ENCODE measurements around the gene GABRB2. TPM values are rescaled to one million over a fixed set of nuclear protein-coding genes. Genes with fewer than 3 reads are reported as not detected.

Gene GABRB2
- total RNA-seq (not detected), polyA plus RNA-seq (not detected)

DNA sequence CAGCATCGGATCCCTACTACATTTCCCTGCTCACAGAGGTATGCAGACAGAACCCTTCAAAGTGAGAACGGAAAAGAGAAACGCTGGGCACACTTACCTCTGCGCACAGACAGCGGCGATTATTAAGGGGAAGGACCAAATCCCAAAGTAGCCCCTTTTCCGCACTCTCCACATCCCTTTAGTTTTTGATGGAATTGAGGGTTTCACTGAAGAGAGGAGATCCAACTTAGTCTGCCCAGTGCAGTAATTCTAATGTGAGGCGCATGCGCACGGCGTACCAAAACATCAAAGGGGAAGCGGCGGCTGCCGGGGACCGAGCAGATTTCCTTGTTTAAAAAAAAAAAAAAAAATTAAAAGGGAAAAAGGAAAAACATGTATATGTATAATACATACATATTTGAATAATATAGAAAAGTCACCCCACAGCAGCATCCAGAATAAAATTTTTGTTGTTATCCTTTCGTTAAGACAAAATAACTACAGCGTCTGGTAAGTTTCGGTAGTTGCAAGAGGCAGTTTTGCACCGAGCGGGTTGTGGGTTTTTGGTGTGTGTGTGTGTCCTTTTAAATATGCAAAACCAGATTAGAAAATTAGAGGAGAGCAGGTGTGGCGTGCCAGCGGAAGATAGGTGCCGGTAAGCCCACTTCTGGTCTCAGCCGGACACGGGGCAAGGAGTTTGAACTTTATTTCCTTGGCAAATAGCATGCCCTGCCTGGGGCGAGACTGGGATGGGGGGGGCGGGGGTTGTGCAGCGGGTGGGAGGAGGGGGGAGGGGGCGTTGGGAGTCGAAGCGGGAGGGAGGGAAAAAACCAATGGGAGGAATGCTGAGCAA is at the start of gene GABRB2:
Gene GABRB2, minus strand, starts transcription at position 256 of the 832 bp plus-strand sequence. Its CDS starts 82 bp downstream, at position 174.
- H3K27me3 Mint-ChIP-seq: peaks cover 28 to 61% of the 10 kb centered on the region in 2 donors
- H3K36me3 ChIP-seq (ENCODE audit: insufficient read depth, low read length): no peaks in the 10 kb centered on the region
- H3K36me3 Mint-ChIP-seq: no peaks in the 10 kb centered on the region
- no peak within 1 kb of the TSS for H3K27ac ChIP-seq (ENCODE audit: low read depth, low read length)
- no peaks in the 10 kb centered on the region for H3K9me3 ChIP-seq (ENCODE audit: low read length)
- H3K27ac Mint-ChIP-seq: peak within 1 kb of the TSS in 2 of 8 donors; percentile 39 to 69
- CTCF ChIA-PET: no interaction called here
- no peaks in the 10 kb centered on the region for H3K4me1 ChIP-seq (ENCODE audit: insufficient read depth, low read length)
- no peak within 1 kb of the TSS for H3K4me3 ChIP-seq (ENCODE audit: low read length)
- peaks cover 8 to 22% (median 13%) of the 10 kb centered on the region in 3 donors for H3K4me1 Mint-ChIP-seq
- no peak for DNase-seq
- H3K4me3 Mint-ChIP-seq: peak within 1 kb of the TSS; percentile 48 to 78 (median 61)
- H3K27me3 ChIP-seq (ENCODE audit: insufficient read depth, low read length, poor library complexity, severe bottlenecking): no peaks in the 10 kb centered on the region
- peaks cover 0 to 13% (median 10%) of the 10 kb centered on the region in 5 donors for H3K9me3 Mint-ChIP-seq
- POLR2A ChIA-PET: no interaction called here

DNA sequence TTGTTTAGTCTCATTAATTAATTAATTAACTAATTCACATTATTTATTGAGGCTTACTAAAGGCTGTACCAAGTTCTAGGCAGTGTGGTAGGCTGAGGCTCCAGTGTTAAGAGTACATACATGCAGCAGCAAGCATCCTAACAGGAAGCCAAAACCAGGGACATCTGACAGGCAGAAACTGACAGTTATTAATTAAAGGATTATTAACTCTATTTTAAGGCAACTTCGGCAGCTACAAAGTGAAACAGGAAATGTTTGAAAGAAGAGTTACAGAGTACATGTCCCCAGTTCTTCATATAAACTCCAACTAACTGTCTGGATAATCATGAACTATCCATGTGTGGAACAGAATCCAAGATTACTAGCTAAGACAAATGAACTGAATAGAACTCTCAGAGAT is 39.3 kb upstream of the GABRB2 start:
- H3K9me3 ChIP-seq (ENCODE audit: low read length): no peaks in the 10 kb centered on the region
- no peak overlapping the region for H3K4me3 ChIP-seq (ENCODE audit: low read length)
- DNase-seq: no peak
- ChIA-PET POLR2A (no interaction called here), CTCF (no interaction called here)
- Mint-ChIP-seq H3K27ac (no peak overlapping the region), H3K4me3 (no peak overlapping the region), H3K27me3 (no peaks in the 10 kb centered on the region), H3K4me1 (no peaks in the 10 kb centered on the region), H3K36me3 (no peaks in the 10 kb centered on the region), H3K9me3 (peaks cover 4 to 12% (median 6%) of the 10 kb centered on the region in 5 donors)
- H3K36me3 ChIP-seq (ENCODE audit: insufficient read depth, low read length): no peaks in the 10 kb centered on the region
- no peaks in the 10 kb centered on the region for H3K27me3 ChIP-seq (ENCODE audit: insufficient read depth, low read length, poor library complexity, severe bottlenecking)
- H3K4me1 ChIP-seq (ENCODE audit: insufficient read depth, low read length): no peaks in the 10 kb centered on the region
- no peak overlapping the region for H3K27ac ChIP-seq (ENCODE audit: low read depth, low read length)

DNA sequence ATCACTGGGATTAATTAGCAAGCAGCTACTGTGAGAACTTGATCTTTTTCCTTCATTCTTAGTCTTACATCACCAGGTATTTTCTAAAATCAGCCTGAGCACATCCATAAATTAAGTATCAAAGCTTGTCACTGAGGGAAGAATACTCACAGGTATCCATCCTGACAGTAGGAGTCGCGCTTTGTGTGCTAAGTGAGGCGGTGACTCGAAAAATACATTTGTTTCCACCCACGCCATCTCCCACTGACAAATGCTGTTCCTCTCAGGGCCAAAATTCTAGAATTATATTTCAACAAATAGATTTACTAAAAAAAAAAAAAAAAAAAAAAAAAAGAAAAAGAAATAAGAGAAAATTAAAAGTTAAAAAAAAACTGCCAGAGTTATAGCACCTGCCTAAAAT is 34.1 kb upstream of the GABRB2 start:
- POLR2A ChIA-PET: no interaction called here
- CTCF ChIA-PET: no interaction called here
- H3K4me1 Mint-ChIP-seq: no peaks in the 10 kb centered on the region
- H3K9me3 Mint-ChIP-seq: peaks cover 1 to 6% (median 3%) of the 10 kb centered on the region in 5 donors
- no peak overlapping the region for H3K27ac ChIP-seq (ENCODE audit: low read depth, low read length)
- H3K36me3 ChIP-seq (ENCODE audit: insufficient read depth, low read length): no peaks in the 10 kb centered on the region
- H3K9me3 ChIP-seq (ENCODE audit: low read length): no peaks in the 10 kb centered on the region
- H3K4me3 ChIP-seq (ENCODE audit: low read length): no peak overlapping the region
- H3K36me3 Mint-ChIP-seq: no peaks in the 10 kb centered on the region
- no peak overlapping the region for H3K27ac Mint-ChIP-seq
- no peaks in the 10 kb centered on the region for H3K4me1 ChIP-seq (ENCODE audit: insufficient read depth, low read length)
- no peaks in the 10 kb centered on the region for H3K27me3 Mint-ChIP-seq
- H3K4me3 Mint-ChIP-seq: no peak overlapping the region
- no peak for DNase-seq
- H3K27me3 ChIP-seq (ENCODE audit: insufficient read depth, low read length, poor library complexity, severe bottlenecking): no peaks in the 10 kb centered on the region

- Histone ChIP-seq H3K36me3 (ENCODE audit: insufficient read depth, low read length) (no peaks in the 10 kb centered on the region), H3K27me3 (ENCODE audit: insufficient read depth, low read length, poor library complexity, severe bottlenecking) (no peaks in the 10 kb centered on the region), H3K4me3 (ENCODE audit: low read length) (no peak overlapping the region), H3K4me1 (ENCODE audit: insufficient read depth, low read length) (no peaks in the 10 kb centered on the region), H3K27ac (ENCODE audit: low read depth, low read length) (no peak overlapping the region), H3K9me3 (ENCODE audit: low read length) (no peaks in the 10 kb centered on the region)
- no peak overlapping the region for H3K4me3 Mint-ChIP-seq
- H3K27me3 Mint-ChIP-seq: no peaks in the 10 kb centered on the region
- ChIA-PET POLR2A (no interaction called here), CTCF (no interaction called here)
- DNase-seq: no peak
- H3K4me1 Mint-ChIP-seq: no peaks in the 10 kb centered on the region
- no peaks in the 10 kb centered on the region for H3K36me3 Mint-ChIP-seq
- H3K27ac Mint-ChIP-seq: no peak overlapping the region
- H3K9me3 Mint-ChIP-seq: peaks cover 2 to 6% (median 4%) of the 10 kb centered on the region in 5 donors
Observed at GRCh38 chr5:161572914-161573313, 26.4 kb upstream of the GABRB2 start.

GRCh38 chr5:161566081-161566480 is 19.6 kb upstream of the GABRB2 start:
- Histone ChIP-seq H3K27me3 (ENCODE audit: insufficient read depth, low read length, poor library complexity, severe bottlenecking) (no peaks in the 10 kb centered on the region), H3K27ac (ENCODE audit: low read depth, low read length) (no peak overlapping the region), H3K9me3 (ENCODE audit: low read length) (no peaks in the 10 kb centered on the region), H3K4me3 (ENCODE audit: low read length) (no peak overlapping the region), H3K4me1 (ENCODE audit: insufficient read depth, low read length) (no peaks in the 10 kb centered on the region), H3K36me3 (ENCODE audit: insufficient read depth, low read length) (no peaks in the 10 kb centered on the region)
- no peak overlapping the region for H3K4me3 Mint-ChIP-seq
- no peaks in the 10 kb centered on the region for H3K4me1 Mint-ChIP-seq
- no peaks in the 10 kb centered on the region for H3K27me3 Mint-ChIP-seq
- DNase-seq: no peak
- H3K36me3 Mint-ChIP-seq: no peaks in the 10 kb centered on the region
- no peak overlapping the region for H3K27ac Mint-ChIP-seq
- ChIA-PET POLR2A (no interaction called here), CTCF (no interaction called here)
- H3K9me3 Mint-ChIP-seq: peaks cover 0 to 4% (median 3%) of the 10 kb centered on the region in 5 donors

DNA sequence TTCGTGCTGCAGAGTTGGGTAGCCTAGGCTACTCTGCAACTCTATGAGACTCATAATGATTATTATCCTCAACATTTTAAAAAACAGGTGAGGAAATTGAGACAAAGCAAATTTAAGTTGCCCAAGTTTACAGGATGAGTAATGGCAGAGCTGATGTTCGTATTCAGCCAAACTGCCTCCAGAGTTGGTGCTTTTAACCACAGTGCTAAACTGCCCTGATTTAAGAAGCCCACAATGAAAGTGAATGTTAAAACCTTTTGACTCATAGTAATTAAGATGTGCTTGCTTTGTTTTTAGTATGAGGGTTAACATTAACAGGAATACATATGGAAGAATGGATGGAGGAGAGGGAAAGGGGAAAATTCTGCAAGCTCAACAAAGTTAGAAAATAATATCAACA is 15.9 kb upstream of the GABRB2 start:
- H3K4me3 ChIP-seq (ENCODE audit: low read length): no peak overlapping the region
- H3K4me1 ChIP-seq (ENCODE audit: insufficient read depth, low read length): no peaks in the 10 kb centered on the region
- ChIA-PET POLR2A (no interaction called here), CTCF (no interaction called here)
- Mint-ChIP-seq H3K4me1 (no peaks in the 10 kb centered on the region), H3K4me3 (no peak overlapping the region), H3K27ac (no peak overlapping the region), H3K36me3 (no peaks in the 10 kb centered on the region), H3K9me3 (peaks cover 0 to 6% (median 3%) of the 10 kb centered on the region in 5 donors), H3K27me3 (no peaks in the 10 kb centered on the region)
- no peak overlapping the region for H3K27ac ChIP-seq (ENCODE audit: low read depth, low read length)
- no peaks in the 10 kb centered on the region for H3K9me3 ChIP-seq (ENCODE audit: low read length)
- no peaks in the 10 kb centered on the region for H3K36me3 ChIP-seq (ENCODE audit: insufficient read depth, low read length)
- H3K27me3 ChIP-seq (ENCODE audit: insufficient read depth, low read length, poor library complexity, severe bottlenecking): no peaks in the 10 kb centered on the region
- DNase-seq: no peak

- no peak for DNase-seq
- Histone ChIP-seq H3K27ac (ENCODE audit: low read depth, low read length) (no peak overlapping the region), H3K4me3 (ENCODE audit: low read length) (no peak overlapping the region), H3K9me3 (ENCODE audit: low read length) (no peaks in the 10 kb centered on the region), H3K27me3 (ENCODE audit: insufficient read depth, low read length, poor library complexity, severe bottlenecking) (no peaks in the 10 kb centered on the region), H3K4me1 (ENCODE audit: insufficient read depth, low read length) (no peaks in the 10 kb centered on the region), H3K36me3 (ENCODE audit: insufficient read depth, low read length) (no peaks in the 10 kb centered on the region)
- H3K27me3 Mint-ChIP-seq: peaks cover 30 to 60% of the 10 kb centered on the region in 2 donors
- peak overlapping the region in 1 of 7 donors; percentile 26 for H3K4me3 Mint-ChIP-seq
- H3K9me3 Mint-ChIP-seq: peaks cover 5 to 15% (median 14%) of the 10 kb centered on the region in 5 donors
- no peaks in the 10 kb centered on the region for H3K36me3 Mint-ChIP-seq
- H3K27ac Mint-ChIP-seq: no peak overlapping the region
- ChIA-PET CTCF (no interaction called here), POLR2A (no interaction called here)
- peaks cover 8 to 22% (median 13%) of the 10 kb centered on the region in 3 donors for H3K4me1 Mint-ChIP-seq
Observed at GRCh38 chr5:161549106-161549505, 2.6 kb upstream of the GABRB2 start.

GRCh38 chr5:161548487-161549094 is 2.1 kb upstream of the GABRB2 start:
- no peaks in the 10 kb centered on the region for H3K4me1 ChIP-seq (ENCODE audit: insufficient read depth, low read length)
- Mint-ChIP-seq H3K36me3 (no peaks in the 10 kb centered on the region), H3K27ac (no peak overlapping the region), H3K4me3 (no peak overlapping the region), H3K4me1 (peaks cover 8 to 22% (median 13%) of the 10 kb centered on the region in 3 donors), H3K9me3 (peaks cover 5 to 14% (median 13%) of the 10 kb centered on the region in 5 donors), H3K27me3 (peaks cover 30 to 60% of the 10 kb centered on the region in 2 donors)
- H3K4me3 ChIP-seq (ENCODE audit: low read length): no peak overlapping the region
- H3K27me3 ChIP-seq (ENCODE audit: insufficient read depth, low read length, poor library complexity, severe bottlenecking): no peaks in the 10 kb centered on the region
- H3K36me3 ChIP-seq (ENCODE audit: insufficient read depth, low read length): no peaks in the 10 kb centered on the region
- CTCF ChIA-PET: no interaction called here
- POLR2A ChIA-PET: no interaction called here
- H3K27ac ChIP-seq (ENCODE audit: low read depth, low read length): no peak overlapping the region
- DNase-seq: no peak
- no peaks in the 10 kb centered on the region for H3K9me3 ChIP-seq (ENCODE audit: low read length)
